OCI-LY7 (cell line): Measurements from ENCODE around the gene GNB1L.

ENCODE experiments used
- CTCF ChIP-seq: fragments of 200-600 bp; sonication (generic); conservative IDR thresholded peaks from 2 replicates; pipeline ENCODE4 v1.5.1; 2014; ENCODE audit warnings: mild to moderate bottlenecking, antibody characterized with exemption, low read length, moderate library complexity, mixed read lengths
- EZH2phosphoT487 ChIP-seq: fragments of 200-600 bp; sonication (generic); IDR thresholded peaks from 2 replicates; pipeline ENCODE4 v1.6.1; 2018; ENCODE audit warnings: low read depth, borderline replicate concordance, mild to moderate bottlenecking, mixed run types, antibody characterized with exemption, low read length, moderate library complexity, mixed read lengths

- TF ChIP-seq CTCF (no peak), EZH2phosphoT487 (no peak)
Observed at GRCh38 chr22:19747551-19747950, 107.1 kb downstream of the GNB1L start.
